D721Med (cell line): ENCODE results near the gene XIST.
"Not testable (repeated sequence)": the region's sequence is repeated elsewhere in the genome, so short reads cannot be mapped to it uniquely, and the experiment has no call there.

Experiments
- DNase-seq: peaks from one replicate; pipeline ENCODE4 v3.0.0; 2011; ENCODE audit warnings: low spot score; ENCODE audit not compliant: insufficient read length
- FAIRE-seq: peaks from 2 replicates; lab custom pipeline; 2011; peaks lifted over from hg19 to GRCh38; lab: Jason Lieb, UNC
- TF ChIP-seq, protein P1 (sequence below): IDR thresholded peaks from 2 replicates; pipeline ENCODE4 v1.5.1; 2012; ENCODE audit warnings: mild to moderate bottlenecking, control low read depth; ENCODE audit not compliant: insufficient read depth; ENCODE audit errors: missing control alignments

The XIST gene

DNA sequence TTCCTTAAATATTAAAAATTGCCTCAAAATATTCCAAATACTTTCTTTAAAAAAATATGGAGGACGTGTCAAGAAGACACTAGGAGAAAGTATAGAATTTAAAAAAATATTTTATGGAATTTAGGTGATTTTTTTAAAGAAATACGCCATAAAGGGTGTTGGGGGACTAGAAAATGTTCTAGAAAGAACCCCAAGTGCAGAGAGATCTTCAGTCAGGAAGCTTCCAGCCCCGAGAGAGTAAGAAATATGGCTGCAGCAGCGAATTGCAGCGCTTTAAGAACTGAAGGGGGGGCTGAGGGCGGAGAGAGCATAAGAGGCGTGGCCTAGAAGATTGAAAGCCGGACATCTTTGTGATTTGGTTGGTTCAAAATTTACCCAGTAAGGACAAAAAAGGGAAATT lies at the start of gene XIST:
Gene XIST (minus strand): TSS at position 248 of the 400 bp plus-strand sequence.
- FAIRE-seq (no peak), DNase-seq (no peak)
- TF ChIP-seq, protein P1, sequence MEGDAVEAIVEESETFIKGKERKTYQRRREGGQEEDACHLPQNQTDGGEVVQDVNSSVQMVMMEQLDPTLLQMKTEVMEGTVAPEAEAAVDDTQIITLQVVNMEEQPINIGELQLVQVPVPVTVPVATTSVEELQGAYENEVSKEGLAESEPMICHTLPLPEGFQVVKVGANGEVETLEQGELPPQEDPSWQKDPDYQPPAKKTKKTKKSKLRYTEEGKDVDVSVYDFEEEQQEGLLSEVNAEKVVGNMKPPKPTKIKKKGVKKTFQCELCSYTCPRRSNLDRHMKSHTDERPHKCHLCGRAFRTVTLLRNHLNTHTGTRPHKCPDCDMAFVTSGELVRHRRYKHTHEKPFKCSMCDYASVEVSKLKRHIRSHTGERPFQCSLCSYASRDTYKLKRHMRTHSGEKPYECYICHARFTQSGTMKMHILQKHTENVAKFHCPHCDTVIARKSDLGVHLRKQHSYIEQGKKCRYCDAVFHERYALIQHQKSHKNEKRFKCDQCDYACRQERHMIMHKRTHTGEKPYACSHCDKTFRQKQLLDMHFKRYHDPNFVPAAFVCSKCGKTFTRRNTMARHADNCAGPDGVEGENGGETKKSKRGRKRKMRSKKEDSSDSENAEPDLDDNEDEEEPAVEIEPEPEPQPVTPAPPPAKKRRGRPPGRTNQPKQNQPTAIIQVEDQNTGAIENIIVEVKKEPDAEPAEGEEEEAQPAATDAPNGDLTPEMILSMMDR, result no peak

DNA sequence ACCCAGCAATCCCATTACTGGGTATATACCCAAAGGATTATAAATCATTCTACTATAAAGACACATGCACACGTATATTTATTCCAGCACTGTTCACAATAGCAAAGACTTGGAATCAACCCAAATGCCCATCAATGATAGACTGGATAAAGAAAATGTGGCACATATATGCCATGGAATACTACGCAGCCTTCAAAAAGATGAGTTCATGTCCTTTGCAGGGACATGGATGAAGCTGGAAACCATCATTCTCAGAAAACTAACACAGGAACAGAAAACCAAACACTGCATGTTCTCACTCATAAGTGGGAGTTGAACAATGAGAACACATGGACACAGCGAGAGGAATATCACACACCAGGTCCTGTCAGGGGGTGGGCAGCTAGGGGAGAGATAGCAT lies 45.8 kb upstream of the XIST start:
- not testable (repeated sequence) for FAIRE-seq, DNase-seq

DNA sequence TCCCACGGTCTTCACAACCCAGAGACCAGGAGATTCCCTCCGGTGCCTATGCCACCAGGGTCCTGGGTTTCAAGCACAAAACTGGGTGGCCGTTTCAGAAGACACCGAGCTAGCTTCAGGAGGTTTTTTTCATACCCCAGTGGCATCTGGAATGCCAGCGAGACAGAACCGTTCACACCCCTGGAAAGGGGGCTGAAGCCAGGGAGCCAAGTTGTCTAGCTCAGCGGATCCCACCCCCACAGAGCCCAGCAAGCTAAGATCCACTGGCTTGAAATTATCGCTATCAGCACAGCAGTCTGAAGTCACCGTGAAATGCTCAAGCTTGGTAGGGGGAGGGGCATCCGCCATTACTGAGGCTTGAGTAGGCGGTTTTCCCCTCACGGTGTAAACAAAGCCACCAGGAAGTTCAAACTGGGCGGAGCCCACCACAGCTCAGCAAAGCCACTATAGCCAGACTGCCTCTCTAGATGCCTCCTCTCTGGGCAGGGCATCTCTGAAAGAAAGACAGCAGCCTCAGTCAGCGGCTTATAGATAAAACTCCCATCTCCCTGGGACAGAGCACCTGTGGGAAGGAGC lies 40.1 kb upstream of the XIST start:
- not testable (repeated sequence) for DNase-seq, FAIRE-seq

DNA sequence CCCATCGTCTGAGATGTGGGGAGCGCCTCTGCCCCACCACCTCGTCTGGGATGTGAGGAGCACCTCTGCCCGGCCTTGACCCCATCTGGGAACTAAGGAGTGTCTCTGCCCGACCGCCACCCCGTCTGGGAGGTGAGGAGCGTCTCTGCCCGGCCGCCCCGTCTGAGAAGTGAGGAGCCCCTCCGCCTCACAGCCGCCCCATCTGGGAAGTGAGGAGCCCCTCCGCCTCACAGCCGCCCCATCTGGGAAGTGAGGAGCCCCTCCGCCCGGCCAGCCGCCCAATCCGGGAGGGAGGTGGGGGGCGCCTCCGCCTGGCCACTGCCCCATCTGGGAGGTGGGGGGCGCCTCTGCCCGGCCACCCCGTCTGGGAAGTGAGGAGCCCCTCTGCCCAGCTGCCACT lies 29.7 kb upstream of the XIST start:
- not testable (repeated sequence) for FAIRE-seq, DNase-seq

DNA sequence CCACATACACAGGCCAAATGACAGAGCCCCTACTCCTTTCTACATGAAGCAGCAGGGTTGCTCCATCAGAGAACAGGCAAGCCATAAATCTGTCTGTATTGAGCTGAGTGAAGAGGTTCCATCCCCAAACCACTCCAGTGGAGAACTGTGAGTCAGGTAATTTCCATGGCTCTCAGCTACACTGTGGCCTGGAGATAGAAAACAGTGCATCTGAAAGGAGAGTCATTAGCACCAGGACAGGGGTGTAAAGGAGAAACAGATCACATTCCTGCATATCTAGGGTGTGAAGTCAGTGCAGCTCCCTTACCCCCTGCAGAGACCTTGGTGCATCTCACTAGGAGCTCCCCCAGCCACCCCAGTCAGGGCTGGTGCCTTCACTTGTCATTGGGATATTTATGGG lies 25.2 kb upstream of the XIST start:
- DNase-seq, result no peak
- TF ChIP-seq, protein P1, result no peak
- FAIRE-seq, result no peak

DNA sequence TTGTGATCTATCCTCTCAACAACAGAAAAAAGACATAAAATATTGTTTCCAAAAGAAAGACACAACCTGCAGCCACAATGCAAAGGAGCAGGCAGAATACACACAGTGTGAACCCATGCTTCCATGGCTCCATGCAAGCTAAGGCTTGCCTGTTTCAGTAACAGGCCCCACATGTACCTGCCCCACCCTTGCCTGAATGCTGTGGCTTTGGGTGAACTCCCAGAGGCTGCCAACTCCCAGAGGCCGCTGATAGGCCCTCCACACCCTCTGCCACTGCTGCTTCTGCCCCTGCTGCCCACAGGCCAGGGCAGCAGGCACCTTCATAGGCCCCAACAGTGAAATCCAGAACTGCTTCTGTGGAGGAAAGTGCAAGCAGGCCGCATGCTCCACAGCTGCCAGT lies 24.4 kb upstream of the XIST start:
- DNase-seq, result no peak
- FAIRE-seq, result no peak
- TF ChIP-seq, protein P1, result no peak

DNA sequence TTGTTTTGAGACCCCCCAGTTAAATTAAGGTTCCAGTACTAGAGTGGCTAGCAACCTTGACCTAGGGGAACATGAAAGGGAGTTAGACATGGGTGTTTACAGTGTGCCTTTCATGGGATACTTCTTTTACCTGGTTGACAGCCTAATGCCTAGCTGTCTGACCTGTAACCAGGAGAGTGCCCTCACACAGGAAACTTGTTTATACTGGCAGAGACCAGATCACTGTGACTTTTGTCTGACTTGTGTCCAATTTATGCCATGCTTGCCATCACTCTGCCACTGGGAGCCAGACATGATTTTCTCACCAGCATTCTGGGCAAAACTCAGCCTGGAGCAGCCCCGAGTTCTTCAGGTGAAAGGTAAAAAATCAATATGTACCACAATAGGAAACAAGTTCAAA lies 16.4 kb upstream of the XIST start:
- DNase-seq (no peak), FAIRE-seq (no peak)
- TF ChIP-seq, protein P1, result no peak

DNA sequence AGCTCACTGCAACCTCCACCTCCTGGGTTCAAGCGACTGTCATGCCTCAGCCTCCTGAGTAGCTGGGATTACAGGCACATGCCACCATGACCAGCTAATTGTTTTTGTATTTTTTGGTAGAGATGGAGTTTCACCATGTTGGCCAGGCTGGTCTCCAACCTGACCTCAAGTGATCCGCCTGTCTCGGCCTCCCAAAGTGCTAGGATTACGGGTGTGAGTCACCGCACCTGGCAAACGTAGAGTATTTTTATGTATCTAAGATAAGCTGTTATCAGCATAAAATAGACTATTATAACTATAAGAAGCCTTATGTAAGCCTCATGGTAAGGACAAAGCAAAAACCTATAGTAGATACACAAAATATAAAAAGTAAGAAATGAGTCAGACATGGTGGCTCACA lies 14.6 kb upstream of the XIST start:
- TF ChIP-seq, protein P1, result no peak
- no peak for FAIRE-seq

DNA sequence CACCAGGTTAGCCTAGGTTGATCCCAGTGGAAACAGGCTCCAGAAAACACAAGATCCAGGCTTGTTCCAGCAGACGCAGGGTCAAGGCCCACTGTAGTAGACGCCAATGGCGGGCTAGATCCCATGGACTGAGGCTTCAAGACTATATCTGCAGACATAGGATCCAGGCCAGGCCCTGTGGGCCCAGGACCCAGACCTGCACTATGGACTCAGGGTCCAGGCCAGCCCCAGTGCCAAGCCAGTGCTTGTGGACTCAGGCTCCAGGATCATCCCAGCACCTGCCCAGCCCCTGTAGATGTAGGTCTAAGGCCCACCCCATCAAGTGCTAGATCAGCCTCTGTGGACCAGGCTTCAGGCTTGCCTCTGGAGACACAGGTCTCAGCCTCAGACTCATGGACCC lies 11.3 kb upstream of the XIST start:
- DNase-seq (no peak), FAIRE-seq (no peak)
- TF ChIP-seq, protein P1, result no peak

More for the DNA sequence above, 14.6 kb upstream of the XIST start:
- no peak for DNase-seq
